ENCODE results near the gene PDE9A.

DNA sequence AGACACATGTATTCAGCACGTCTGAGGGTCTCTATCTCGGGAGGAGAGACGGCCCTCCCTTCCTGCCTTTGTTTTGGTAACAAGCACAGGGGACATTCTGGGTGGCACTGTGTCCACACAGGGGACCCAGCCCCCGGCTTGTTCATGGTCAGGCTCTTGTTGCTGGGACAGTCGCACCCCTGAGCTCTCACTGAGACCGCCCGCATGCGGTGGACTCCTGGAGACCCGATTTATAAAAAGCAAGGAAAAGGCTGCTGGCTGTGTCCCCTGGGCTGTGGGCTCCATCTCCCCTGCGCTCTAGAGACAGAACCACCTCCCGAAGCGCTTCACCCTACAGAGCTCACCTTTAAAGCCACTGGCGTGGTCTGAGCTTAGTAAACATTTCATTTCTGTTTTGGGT lies 122.5 kb downstream of the PDE9A start:
- TF ChIP-seq POLR2A (IDR thresholded peaks at IDR 0.05; ENCODE audit: low read depth, low read length), result no peak
- no peak for TF ChIP-seq TAF1 (IDR thresholded peaks at IDR 0.05; ENCODE audit: low read depth, low read length)
